NCI-H2196 treated with DMSO at 0.1 percent for 48 hours (cell line): ENCODE measurements around the gene P3R3URF.

Experiments
- DNase-seq: peaks from one replicate; lab custom pipeline; 2025; ENCODE audit not compliant: unreplicated experiment; lab: John Stamatoyannopoulos, UW

Gene P3R3URF

GRCh38 chr1:46194641-46195193 is 18.4 kb upstream of the P3R3URF start:
- DNase-seq = no peak

GRCh38 chr1:46193984-46194570 is 17.8 kb upstream of the P3R3URF start:
- peak; percentile 12 for DNase-seq

- DNase-seq = no peak
Measured at GRCh38 chr1:46193285-46193684, 17.0 kb upstream of the P3R3URF start.

- no peak for DNase-seq
Measured at GRCh38 chr1:46192171-46192570, 15.9 kb upstream of the P3R3URF start.

GRCh38 chr1:46191033-46191701 is 14.9 kb upstream of the P3R3URF start:
- no peak for DNase-seq

- no peak for DNase-seq
Measured at GRCh38 chr1:46190539-46190938, 14.3 kb upstream of the P3R3URF start.

- no peak for DNase-seq
Measured at GRCh38 chr1:46188295-46189030, 12.2 kb upstream of the P3R3URF start.

- DNase-seq = no peak
Measured at GRCh38 chr1:46187106-46187869, 11.0 kb upstream of the P3R3URF start.

- DNase-seq = no peak
Measured at GRCh38 chr1:46186076-46186475, 9.8 kb upstream of the P3R3URF start.

- DNase-seq = no peak
Measured at GRCh38 chr1:46184920-46185658, 8.8 kb upstream of the P3R3URF start.

GRCh38 chr1:46183926-46184557 is 7.8 kb upstream of the P3R3URF start:
- no peak for DNase-seq

GRCh38 chr1:46183079-46183847 is 7.0 kb upstream of the P3R3URF start:
- peak; percentile 96 for DNase-seq

- peak; percentile 15 for DNase-seq
Measured at GRCh38 chr1:46181343-46182260, 5.3 kb upstream of the P3R3URF start.

- peak; percentile 85 for DNase-seq
Measured at GRCh38 chr1:46180082-46180616, 3.9 kb upstream of the P3R3URF start.

GRCh38 chr1:46179138-46180081 is 3.1 kb upstream of the P3R3URF start:
- peak; percentile 85 for DNase-seq

GRCh38 chr1:46175243-46175642 is 1.0 kb downstream of the P3R3URF start:
- no peak for DNase-seq
